Renal cortex interstitium (tissue), 11 donors: ENCODE results near the gene TOP2A. TPM values are rescaled to one million over a fixed set of nuclear protein-coding genes. Genes with fewer than 3 reads are reported as not detected.

Experiments
- DNase-seq, 11 donors: peaks; one replicate each; pipeline ENCODE4 v3.0.0-alpha.2; 2013; ENCODE audit warnings: low read depth in 9 of 11, low spot score in 4 of 11; ENCODE audit errors: extremely low read depth in 1 of 11
- polyA plus RNA-seq, 3 donors: library from polyadenylated mRNA; unstranded; fragments of 120-200 nt; gene quantifications; one replicate each; pipeline ENCODE4 v1.2.1, GENCODE V29; 2013; ENCODE audit not compliant: insufficient read length in 3 of 3

TOP2A gene
- polyA plus RNA-seq, 3 donors: 154 to 213 (median 186) TPM

- DNase-seq: no peak
Measured at GRCh38 chr17:40343219-40344119, 74.2 kb downstream of the TOP2A start.

GRCh38 chr17:40342504-40343218, 75.0 kb downstream of the TOP2A start:
- DNase-seq: no peak

GRCh38 chr17:40341808-40342503, 75.7 kb downstream of the TOP2A start:
- peak in 3 of 11 donors; percentile 74 to 79 (median 75) for DNase-seq

- peak in 5 of 11 donors; percentile 75 to 82 (median 77) for DNase-seq
Measured at GRCh38 chr17:40340880-40341807, 76.6 kb downstream of the TOP2A start.

GRCh38 chr17:40340327-40340726, 77.4 kb downstream of the TOP2A start:
- DNase-seq: no peak

- no peak for DNase-seq
Measured at GRCh38 chr17:40338941-40339649, 78.6 kb downstream of the TOP2A start.

Other genes with a start within 250 kb of the TOP2A start
- 10 to 100 TPM in 1 of 3 donors, 1 to 10 TPM in 2; 8.0 to 11.5 (median 9.0) TPM for gene RAPGEFL1, start 240.4 kb downstream of the TOP2A start, polyA plus RNA-seq
- 10 to 100 TPM; 27.4 to 35.9 (median 28.7) TPM for gene WIPF2, start 198.6 kb downstream of the TOP2A start, polyA plus RNA-seq
- 10 to 100 TPM; 17.1 to 27.8 (median 25.1) TPM for gene CDC6, start 130.0 kb downstream of the TOP2A start, polyA plus RNA-seq
- gene RARA, start 108.7 kb downstream of the TOP2A start, polyA plus RNA-seq: 10 to 100 TPM; 37.9 to 41.5 (median 41.0) TPM
- gene GJD3, start 53.2 kb downstream of the TOP2A start, polyA plus RNA-seq: under 1 TPM in 1 of 3 donors, not detected in 2; 0.32 TPM
- 100 to 1,000 TPM; 336 to 355 (median 341) TPM for gene IGFBP4, start 25.6 kb upstream of the TOP2A start, polyA plus RNA-seq
- under 1 TPM; 0.03 to 0.06 (median 0.03) TPM for gene TNS4, start 83.7 kb upstream of the TOP2A start, polyA plus RNA-seq
- gene CCR7, start 147.6 kb upstream of the TOP2A start, polyA plus RNA-seq: under 1 TPM; 0.11 to 0.48 (median 0.33) TPM
- 100 to 1,000 TPM; 236 to 258 (median 256) TPM for gene SMARCE1, start 229.9 kb upstream of the TOP2A start, polyA plus RNA-seq
- gene KRT222, start 247.3 kb upstream of the TOP2A start, polyA plus RNA-seq: under 1 TPM; 0.06 to 0.21 (median 0.17) TPM